GM18498 (cell line): ENCODE results near the gene FANCC.
"Not testable (repeated sequence)": the region's sequence is repeated elsewhere in the genome, so short reads cannot be mapped to it uniquely, and the experiment has no call there.

ENCODE experiments used
- ATAC-seq: cut with Tn5 transposase; IDR thresholded peaks from one replicate; pipeline ENCODE4 v1.9.1; 2021; ENCODE audit warnings: mild to moderate bottlenecking, moderate library complexity; ENCODE audit not compliant: unreplicated experiment

FANCC gene

GRCh38 chr9:95239071-95239470, 78.4 kb downstream of the FANCC start:
- no peak for ATAC-seq

DNA sequence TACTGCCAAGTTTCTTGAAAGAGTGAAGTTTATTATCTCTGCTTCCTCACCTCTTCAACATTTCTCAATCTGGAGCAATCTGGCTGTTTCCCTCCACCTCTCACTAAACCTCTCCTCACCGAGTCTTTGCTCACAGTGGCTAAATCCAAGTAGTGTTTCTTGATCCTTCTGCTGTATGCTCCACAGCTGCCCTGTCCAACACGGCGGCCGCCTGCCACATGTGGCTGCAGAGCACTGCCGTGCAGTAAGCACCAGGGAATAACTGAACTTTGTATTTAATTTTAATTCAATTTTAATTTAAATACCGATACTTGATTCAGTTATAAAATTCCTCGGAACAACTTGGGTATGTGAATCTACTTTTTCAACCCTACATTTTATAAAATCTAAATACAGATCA, 80.2 kb downstream of the FANCC start:
- ATAC-seq: no peak

DNA sequence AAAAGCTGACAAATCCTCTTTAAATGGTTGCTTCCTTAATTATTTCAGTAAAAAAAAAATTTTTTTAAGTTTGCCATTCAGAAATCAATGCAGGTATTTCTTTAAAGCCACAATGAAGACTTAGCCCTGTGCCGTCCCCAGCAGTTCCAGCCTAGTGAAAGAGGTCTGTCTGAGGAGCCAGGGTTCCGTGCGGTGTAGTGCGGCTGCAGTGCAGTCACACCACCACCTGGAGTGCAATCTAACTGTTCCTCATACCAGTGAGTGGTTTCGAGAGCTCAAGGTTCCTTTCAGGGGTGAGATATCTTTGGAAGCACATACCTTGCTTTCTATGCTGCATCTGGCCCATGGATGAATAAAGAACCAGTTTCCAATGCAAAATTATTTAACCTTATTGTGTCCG, 87.5 kb downstream of the FANCC start:
- no peak for ATAC-seq

GRCh38 chr9:95229230-95229915, 88.1 kb downstream of the FANCC start:
- no peak for ATAC-seq

- no peak for ATAC-seq
These were observed 90.6 kb downstream of the FANCC start for GRCh38 chr9:95226921-95227320.

DNA sequence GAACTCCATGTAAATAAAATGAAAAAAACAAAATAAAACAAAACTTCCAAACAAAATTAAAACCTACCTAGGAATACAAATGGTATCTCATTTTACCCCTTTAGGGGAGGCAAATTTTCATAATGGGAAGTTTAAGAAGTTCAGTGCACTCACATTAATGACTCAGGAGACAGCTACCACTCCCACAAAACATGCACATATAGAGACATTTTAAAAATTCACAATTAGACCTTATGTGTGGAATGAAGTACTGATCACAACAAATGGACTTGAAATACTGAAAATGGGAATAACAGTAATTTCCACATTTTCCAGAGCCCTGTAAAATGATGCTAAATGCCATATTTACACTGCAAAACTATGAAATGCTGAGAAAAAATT, 91.8 kb downstream of the FANCC start:
- no peak for ATAC-seq

DNA sequence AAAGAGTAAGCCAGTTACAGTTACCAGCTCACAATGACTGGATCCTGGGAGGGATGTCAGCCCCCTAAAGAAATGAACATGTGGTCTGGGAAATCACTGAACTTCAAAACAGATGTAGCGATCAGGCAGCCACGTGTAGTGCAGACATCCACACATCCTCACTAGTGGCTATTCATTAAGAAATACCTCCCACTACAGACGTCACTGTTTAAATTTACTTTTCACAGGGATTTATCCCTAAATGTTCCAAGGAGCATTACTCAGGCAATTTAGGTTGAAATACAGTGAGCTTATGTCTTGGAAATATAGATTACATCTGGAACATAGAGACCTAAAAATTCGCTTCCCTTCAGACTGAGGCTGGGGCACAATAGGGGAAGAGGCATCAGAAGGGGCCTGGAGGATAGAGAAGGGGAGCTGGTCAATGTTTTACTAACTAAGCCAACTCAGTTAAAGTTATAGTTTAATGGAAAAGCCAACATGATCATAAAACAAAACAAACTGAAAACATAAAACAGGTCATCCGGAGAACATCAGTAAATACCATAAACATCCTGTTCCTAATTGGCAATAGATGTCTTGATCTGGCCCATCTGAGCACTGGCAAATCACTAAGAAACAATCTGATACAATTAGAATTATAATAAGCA, 92.3 kb downstream of the FANCC start:
- no peak for ATAC-seq

- ATAC-seq: no peak
These were observed 93.0 kb downstream of the FANCC start for GRCh38 chr9:95224376-95225019.

GRCh38 chr9:95220352-95220751, 97.2 kb downstream of the FANCC start:
- ATAC-seq: not testable (repeated sequence)

DNA sequence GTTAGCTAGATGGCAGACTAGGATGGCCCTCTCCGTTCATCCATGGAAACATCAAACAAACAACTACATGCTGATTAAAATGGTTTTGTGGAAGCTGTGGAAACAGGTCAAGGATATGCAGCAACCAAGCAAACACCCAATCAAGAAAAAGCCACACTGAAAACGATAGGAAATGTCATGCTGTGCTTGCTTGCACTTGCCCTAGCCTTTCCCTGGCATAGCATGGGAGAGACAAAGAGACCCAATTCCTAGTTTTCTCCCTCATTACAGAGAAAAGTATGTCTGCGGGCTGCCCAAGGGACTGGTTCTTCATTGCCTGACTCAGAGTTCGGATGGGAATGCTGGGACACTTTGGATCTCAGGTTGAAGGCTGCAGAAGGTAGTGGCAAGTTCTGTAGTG, 98.7 kb downstream of the FANCC start:
- no peak for ATAC-seq

- ATAC-seq: no peak
These were observed 99.6 kb downstream of the FANCC start for GRCh38 chr9:95217936-95218335.

DNA sequence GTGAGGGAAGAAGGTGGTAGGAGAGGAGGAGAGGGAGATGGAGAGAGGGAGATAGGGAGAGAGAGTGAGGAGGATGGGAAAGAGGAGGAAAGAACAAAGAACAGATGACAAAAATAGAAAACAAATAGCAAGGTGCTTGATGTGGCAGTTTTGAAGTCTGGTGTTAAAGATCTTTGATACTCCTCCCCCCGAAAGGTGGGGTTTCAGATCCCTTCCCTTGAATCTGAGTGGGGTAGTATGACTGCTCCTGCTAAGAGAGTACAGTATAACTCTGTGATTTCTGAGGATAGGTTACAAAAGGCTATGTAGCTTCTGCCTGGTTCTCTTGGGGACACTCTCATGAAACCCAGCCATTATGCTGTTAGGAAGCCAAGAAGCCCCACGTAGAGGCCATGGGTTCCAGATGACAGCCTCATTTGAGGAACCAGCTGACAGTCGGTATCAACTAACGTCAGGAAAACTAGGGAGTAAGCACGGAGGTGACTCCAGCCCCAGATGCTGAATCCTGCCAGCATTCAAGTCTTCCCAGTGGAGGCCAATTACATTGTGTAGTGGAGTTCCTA, 102.1 kb downstream of the FANCC start:
- no peak for ATAC-seq

DNA sequence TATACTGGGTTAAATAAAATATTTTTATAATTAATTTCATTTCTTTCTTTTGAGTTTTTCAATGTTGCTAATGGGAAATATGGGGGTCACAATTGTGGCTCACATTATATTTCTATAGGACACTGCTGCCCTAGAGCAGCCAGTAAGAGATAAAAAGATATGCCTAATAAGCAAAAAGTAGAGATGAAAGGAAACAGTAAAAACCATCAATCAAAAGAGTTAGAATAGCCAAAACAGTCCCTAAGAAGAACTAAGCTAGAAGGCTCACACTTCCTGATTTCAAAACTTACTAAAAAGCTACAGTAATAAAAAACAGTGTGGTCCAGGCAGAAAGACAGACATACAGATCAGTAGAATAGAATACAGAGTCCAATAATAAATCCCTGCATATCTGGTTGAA, 104.4 kb downstream of the FANCC start:
- ATAC-seq: no peak

DNA sequence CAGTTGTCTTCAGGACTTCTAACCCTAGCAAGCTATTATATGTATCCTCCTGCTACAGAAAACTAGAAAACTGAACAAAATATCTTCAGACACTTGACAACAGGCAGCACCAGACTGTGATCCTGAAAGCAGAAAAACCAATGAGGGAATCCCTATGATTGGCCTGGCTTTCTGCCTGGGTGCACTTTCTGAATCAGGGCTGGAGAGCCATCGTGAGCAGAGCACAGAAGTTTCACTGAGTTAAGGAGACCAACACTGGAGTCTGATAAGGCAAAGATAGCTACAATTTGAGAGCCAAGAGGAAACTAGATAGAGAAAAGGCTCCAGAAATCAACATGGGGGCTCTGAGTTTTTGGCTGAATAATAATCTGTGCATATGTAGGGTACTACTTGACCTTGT, 106.5 kb downstream of the FANCC start:
- ATAC-seq: no peak

GRCh38 chr9:95207403-95207802, 110.1 kb downstream of the FANCC start:
- ATAC-seq: no peak

DNA sequence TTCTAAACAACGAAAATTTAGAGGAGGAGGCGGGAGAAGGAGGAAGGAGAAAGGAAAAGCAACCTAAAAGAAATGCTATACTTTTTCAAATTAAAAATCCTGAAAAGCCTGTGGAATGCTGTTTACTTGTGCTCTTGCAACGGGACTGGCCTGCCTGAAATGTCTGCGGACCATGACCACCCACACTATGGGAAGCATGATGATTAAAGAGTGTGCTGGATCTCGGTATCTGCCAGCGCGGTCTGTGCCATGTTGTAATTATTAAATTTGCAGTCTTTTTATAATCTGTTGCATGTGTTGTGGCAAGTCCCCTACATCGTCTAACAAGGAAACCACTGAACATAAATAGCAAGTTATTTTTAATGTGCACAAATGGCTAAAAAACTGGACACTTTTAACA, 111.4 kb downstream of the FANCC start:
- ATAC-seq: no peak

- ATAC-seq: no peak
These were observed 112.8 kb downstream of the FANCC start for GRCh38 chr9:95204710-95205109.

DNA sequence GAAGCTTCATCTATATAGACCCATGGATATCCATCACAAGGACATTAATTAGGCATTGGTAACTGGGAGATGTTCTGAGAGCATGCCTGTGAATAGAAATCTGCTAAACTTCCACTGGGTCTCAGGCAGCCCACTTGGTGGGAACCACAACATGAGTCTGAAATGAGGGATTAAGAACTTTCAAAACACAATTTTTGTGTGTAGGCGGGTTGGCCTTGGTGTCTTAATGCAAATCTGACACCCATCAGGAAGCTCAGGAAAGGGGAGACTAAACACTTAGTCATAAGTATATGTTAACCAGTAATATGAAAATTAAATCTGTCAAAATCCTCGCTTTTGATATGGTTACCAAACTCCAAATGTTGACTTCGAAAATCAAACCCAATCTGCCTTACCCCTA, 113.2 kb downstream of the FANCC start:
- no peak for ATAC-seq

DNA sequence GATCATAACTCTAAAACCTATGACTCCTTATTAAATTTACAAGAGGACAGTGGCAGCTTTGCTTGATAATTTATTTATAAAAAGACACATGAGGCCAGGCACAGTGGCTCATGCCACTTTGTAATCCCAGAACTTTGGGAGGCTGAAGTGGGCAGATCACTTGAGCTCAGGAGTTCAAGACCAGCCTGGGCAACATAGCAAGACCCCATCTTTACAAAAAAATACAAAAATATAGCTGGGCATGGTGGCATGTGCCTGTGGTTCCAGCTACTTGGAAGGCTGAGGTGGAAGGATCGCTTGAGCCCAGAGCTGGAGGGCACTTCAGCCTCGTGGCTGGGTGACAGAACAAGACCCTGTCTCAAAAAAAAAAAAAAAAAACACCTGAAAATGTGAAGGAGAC, 114.5 kb downstream of the FANCC start:
- not testable (repeated sequence) for ATAC-seq

DNA sequence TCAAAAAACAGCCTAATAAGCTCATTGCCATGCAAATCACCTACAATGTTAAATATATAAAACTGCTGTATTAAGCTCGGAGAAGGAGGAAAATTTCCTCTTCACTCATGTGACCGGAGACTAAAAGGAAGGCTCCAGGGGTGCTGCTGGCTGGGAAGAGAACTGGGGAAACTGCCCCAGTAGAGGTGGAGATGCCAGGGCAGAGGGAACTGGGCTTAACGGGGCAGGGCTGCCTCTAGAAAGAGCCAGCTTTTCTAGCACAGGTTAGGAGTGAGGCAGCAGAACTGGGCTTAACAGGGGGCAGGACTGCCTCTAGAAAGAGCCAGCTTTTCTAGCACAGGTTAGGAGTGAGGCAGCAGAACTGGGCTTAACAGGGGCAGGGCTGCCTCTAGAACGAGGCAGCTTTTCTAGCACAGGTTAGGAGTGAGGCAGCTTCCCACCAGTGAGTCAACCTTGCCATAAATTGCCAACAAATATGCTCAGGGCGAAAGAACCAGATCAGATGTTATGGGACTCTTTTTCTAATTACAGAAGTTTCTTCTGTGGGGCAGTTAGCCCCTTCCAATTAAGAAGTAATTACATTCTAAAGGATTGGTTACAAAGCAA, 115.3 kb downstream of the FANCC start:
- ATAC-seq: no peak

DNA sequence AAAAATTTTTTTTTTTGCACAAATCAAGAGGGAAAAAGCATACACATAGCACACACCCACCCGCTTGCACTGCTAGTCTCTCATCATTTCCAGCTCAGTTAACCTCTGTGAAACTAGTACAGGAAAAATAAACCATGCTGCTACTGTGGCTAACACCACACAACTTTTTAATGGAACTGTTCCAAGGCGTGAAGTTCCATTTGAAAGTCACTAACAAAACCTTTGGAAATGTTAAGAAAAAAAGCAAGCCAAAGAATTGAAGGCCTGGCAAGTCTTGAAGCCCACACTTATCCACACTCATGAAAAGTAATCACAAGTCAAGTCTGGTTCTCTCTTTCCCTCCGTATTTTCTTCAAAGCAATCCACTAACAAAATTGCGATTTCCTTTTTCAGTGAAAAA, 116.3 kb downstream of the FANCC start:
- no peak for ATAC-seq
